ENCODE measurements around the gene ECHDC3.

Gene ECHDC3

DNA sequence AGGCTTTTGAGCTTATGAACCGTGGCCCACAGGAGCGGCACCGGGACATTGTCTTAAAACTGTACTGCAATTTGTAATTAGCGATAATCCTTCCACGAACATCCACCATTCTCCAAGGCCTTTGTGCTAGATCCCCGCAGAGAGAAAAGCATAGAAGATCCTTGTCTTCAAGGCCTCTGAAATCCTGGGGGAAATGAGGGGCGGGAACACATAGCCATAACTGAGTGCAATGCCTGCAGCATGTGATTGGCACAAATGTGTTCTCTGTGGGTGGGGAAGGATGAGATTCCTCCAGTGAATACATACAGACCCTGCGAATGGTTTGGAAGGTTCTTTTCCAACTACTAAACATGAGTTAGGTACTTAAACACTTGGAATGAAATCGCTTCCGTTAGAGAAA lies 55.1 kb downstream of the ECHDC3 start:
- Histone ChIP-seq H3K9me3 (ENCODE audit: control insufficient read depth, low read length) (no peaks in the 10 kb centered on the region), H3K27me3 (ENCODE audit: control insufficient read depth, insufficient read depth, low read length, poor library complexity, severe bottlenecking) (no peaks in the 10 kb centered on the region), H3K36me3 (ENCODE audit: control insufficient read depth, insufficient read depth, low read length) (no peaks in the 10 kb centered on the region), H3K27ac (ENCODE audit: insufficient read depth, low read depth, low read length, poor library complexity, severe bottlenecking) (no peak overlapping the region), H3K4me1 (ENCODE audit: control insufficient read depth, insufficient read depth, low read length) (peaks cover 7% of the 10 kb centered on the region), H3K4me3 (ENCODE audit: insufficient read depth, low read depth, low read length) (no peak overlapping the region)
- 92 to 95% methylated on average over 10 of the region's 10 CpGs for WGBS, 2 experiments

DNA sequence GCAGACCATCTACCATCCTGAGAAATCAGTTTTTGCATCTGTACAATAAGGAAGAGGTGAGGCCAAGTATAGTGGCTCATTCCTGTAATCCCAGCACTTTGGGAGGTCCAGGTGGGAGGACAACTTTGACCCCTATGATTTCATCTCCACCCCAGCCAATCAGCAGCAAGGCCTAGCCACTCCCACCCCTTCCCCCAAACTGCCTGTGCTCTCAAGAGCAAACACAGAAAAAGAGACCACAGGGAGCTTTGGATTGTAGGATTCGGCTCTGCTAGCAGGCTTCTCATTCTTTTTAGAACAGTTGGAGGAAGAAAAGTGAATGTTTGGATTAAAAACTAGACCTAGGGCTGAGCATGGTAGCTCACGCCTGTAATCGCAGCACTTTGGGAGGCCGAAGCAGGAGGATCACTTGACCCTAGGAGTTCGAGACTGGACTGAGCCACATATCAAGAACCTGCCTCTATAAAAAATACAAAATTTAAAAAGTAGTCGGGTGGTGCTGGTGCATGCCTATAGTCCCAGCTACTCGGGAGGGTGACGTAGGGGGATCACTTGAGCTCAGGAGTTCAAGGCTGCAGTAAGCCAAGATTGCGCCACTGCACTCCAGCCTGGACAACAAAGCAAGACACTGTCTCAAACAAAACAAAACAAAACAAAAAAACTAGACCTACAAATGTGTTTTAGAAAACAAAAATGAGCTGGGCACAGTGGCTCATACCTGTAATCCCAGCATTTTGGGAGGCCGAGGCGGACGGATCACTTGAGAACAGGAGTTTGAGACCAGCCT lies 55.9 kb downstream of the ECHDC3 start:
- H3K27ac ChIP-seq (ENCODE audit: insufficient read depth, low read depth, low read length, poor library complexity, severe bottlenecking), result no peak overlapping the region
- H3K4me1 ChIP-seq (ENCODE audit: control insufficient read depth, insufficient read depth, low read length), result peaks cover 7% of the 10 kb centered on the region
- no peaks in the 10 kb centered on the region for H3K27me3 ChIP-seq (ENCODE audit: control insufficient read depth, insufficient read depth, low read length, poor library complexity, severe bottlenecking)
- H3K9me3 ChIP-seq (ENCODE audit: control insufficient read depth, low read length), result no peaks in the 10 kb centered on the region
- no peaks in the 10 kb centered on the region for H3K36me3 ChIP-seq (ENCODE audit: control insufficient read depth, insufficient read depth, low read length)
- 87 to 88% methylated on average over 12 of the region's 12 CpGs for WGBS, 2 experiments
- H3K4me3 ChIP-seq (ENCODE audit: insufficient read depth, low read depth, low read length), result no peak overlapping the region

GRCh38 chr10:11798845-11799735 lies 56.9 kb downstream of the ECHDC3 start:
- no peaks in the 10 kb centered on the region for H3K9me3 ChIP-seq (ENCODE audit: control insufficient read depth, low read length)
- no peak overlapping the region for H3K4me3 ChIP-seq (ENCODE audit: insufficient read depth, low read depth, low read length)
- H3K27ac ChIP-seq (ENCODE audit: insufficient read depth, low read depth, low read length, poor library complexity, severe bottlenecking), result no peak overlapping the region
- H3K36me3 ChIP-seq (ENCODE audit: control insufficient read depth, insufficient read depth, low read length), result no peaks in the 10 kb centered on the region
- no peaks in the 10 kb centered on the region for H3K27me3 ChIP-seq (ENCODE audit: control insufficient read depth, insufficient read depth, low read length, poor library complexity, severe bottlenecking)
- H3K4me1 ChIP-seq (ENCODE audit: control insufficient read depth, insufficient read depth, low read length), result peaks cover 7% of the 10 kb centered on the region
- 78% methylated on average over 18 of the region's 18 CpGs for WGBS, 2 experiments

DNA sequence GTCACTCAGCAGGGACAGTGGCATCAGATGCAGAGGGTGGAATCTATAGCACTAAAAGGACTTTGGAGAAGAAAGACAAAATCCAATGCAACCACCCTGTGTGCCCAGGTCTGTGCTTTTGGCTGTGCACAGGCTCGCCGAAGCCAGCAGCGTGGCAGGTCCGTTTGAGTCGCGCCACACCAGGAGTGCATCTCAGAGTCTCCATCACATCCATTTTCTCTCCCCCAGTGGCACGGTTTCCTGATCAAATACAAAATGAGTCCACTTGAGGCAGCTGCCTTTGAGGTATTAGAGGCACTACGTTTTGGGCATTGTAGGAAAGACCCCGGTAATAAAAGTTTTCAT lies 57.5 kb downstream of the ECHDC3 start:
- Histone ChIP-seq H3K27me3 (ENCODE audit: control insufficient read depth, insufficient read depth, low read length, poor library complexity, severe bottlenecking) (no peaks in the 10 kb centered on the region), H3K9me3 (ENCODE audit: control insufficient read depth, low read length) (no peaks in the 10 kb centered on the region), H3K36me3 (ENCODE audit: control insufficient read depth, insufficient read depth, low read length) (no peaks in the 10 kb centered on the region), H3K4me3 (ENCODE audit: insufficient read depth, low read depth, low read length) (no peak overlapping the region), H3K4me1 (ENCODE audit: control insufficient read depth, insufficient read depth, low read length) (peaks cover 7% of the 10 kb centered on the region), H3K27ac (ENCODE audit: insufficient read depth, low read depth, low read length, poor library complexity, severe bottlenecking) (no peak overlapping the region)
- 89 to 93% methylated on average over 9 of the region's 9 CpGs for WGBS, 2 experiments

GRCh38 chr10:11804336-11804735 lies 62.2 kb downstream of the ECHDC3 start:
- H3K27me3 ChIP-seq (ENCODE audit: control insufficient read depth, insufficient read depth, low read length, poor library complexity, severe bottlenecking), result no peaks in the 10 kb centered on the region
- 95 to 96% methylated on average over 16 of the region's 16 CpGs for WGBS, 2 experiments
- no peak overlapping the region for H3K4me3 ChIP-seq (ENCODE audit: insufficient read depth, low read depth, low read length)
- H3K27ac ChIP-seq (ENCODE audit: insufficient read depth, low read depth, low read length, poor library complexity, severe bottlenecking), result no peak overlapping the region
- no peaks in the 10 kb centered on the region for H3K9me3 ChIP-seq (ENCODE audit: control insufficient read depth, low read length)
- H3K36me3 ChIP-seq (ENCODE audit: control insufficient read depth, insufficient read depth, low read length), result no peaks in the 10 kb centered on the region
- H3K4me1 ChIP-seq (ENCODE audit: control insufficient read depth, insufficient read depth, low read length), result peaks cover 2% of the 10 kb centered on the region

GRCh38 chr10:11805792-11806191 lies 63.6 kb downstream of the ECHDC3 start:
- H3K4me3 ChIP-seq (ENCODE audit: insufficient read depth, low read depth, low read length), result no peak overlapping the region
- H3K4me1 ChIP-seq (ENCODE audit: control insufficient read depth, insufficient read depth, low read length), result peaks cover 3% of the 10 kb centered on the region
- WGBS, 2 experiments, result 89 to 94% methylated on average over 4 of the region's 4 CpGs
- no peak overlapping the region for H3K27ac ChIP-seq (ENCODE audit: insufficient read depth, low read depth, low read length, poor library complexity, severe bottlenecking)
- H3K27me3 ChIP-seq (ENCODE audit: control insufficient read depth, insufficient read depth, low read length, poor library complexity, severe bottlenecking), result no peaks in the 10 kb centered on the region
- no peaks in the 10 kb centered on the region for H3K9me3 ChIP-seq (ENCODE audit: control insufficient read depth, low read length)
- H3K36me3 ChIP-seq (ENCODE audit: control insufficient read depth, insufficient read depth, low read length), result no peaks in the 10 kb centered on the region

DNA sequence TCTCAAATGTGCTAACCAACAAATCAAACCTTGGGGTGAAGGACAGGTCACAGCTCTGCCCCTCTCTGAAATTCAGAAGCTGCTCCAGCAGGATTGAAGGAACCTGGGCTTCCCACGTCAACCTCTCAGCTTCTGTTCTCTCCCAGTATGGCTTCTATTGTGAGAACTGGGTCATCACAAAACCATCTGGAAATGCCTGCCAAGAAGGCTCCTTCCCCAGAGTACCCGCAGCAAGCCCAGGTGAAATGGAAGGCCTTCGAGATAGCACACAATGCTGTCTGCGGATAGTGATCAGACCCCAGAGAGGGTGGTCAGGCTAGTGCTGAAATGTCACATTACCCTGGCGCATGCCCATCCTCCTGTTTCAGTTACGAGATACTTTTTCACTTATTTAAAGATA lies 64.5 kb downstream of the ECHDC3 start:
- H3K9me3 ChIP-seq (ENCODE audit: control insufficient read depth, low read length), result no peaks in the 10 kb centered on the region
- peaks cover 6% of the 10 kb centered on the region for H3K4me1 ChIP-seq (ENCODE audit: control insufficient read depth, insufficient read depth, low read length)
- WGBS, 2 experiments, result 86 to 88% methylated on average over 6 of the region's 6 CpGs
- H3K27ac ChIP-seq (ENCODE audit: insufficient read depth, low read depth, low read length, poor library complexity, severe bottlenecking), result no peak overlapping the region
- H3K27me3 ChIP-seq (ENCODE audit: control insufficient read depth, insufficient read depth, low read length, poor library complexity, severe bottlenecking), result no peaks in the 10 kb centered on the region
- H3K36me3 ChIP-seq (ENCODE audit: control insufficient read depth, insufficient read depth, low read length), result no peaks in the 10 kb centered on the region
- H3K4me3 ChIP-seq (ENCODE audit: insufficient read depth, low read depth, low read length), result no peak overlapping the region

GRCh38 chr10:11808808-11809207 lies 66.6 kb downstream of the ECHDC3 start:
- WGBS, 2 experiments, result 89 to 96% methylated on average over 5 of the region's 5 CpGs

GRCh38 chr10:11810313-11810766 lies 68.2 kb downstream of the ECHDC3 start:
- peaks cover 6% of the 10 kb centered on the region for H3K4me1 ChIP-seq (ENCODE audit: control insufficient read depth, insufficient read depth, low read length)
- H3K9me3 ChIP-seq (ENCODE audit: control insufficient read depth, low read length), result no peaks in the 10 kb centered on the region
- H3K4me3 ChIP-seq (ENCODE audit: insufficient read depth, low read depth, low read length), result no peak overlapping the region
- H3K27me3 ChIP-seq (ENCODE audit: control insufficient read depth, insufficient read depth, low read length, poor library complexity, severe bottlenecking), result no peaks in the 10 kb centered on the region
- 83 to 84% methylated on average over 13 of the region's 13 CpGs for WGBS, 2 experiments
- H3K27ac ChIP-seq (ENCODE audit: insufficient read depth, low read depth, low read length, poor library complexity, severe bottlenecking), result no peak overlapping the region
- no peaks in the 10 kb centered on the region for H3K36me3 ChIP-seq (ENCODE audit: control insufficient read depth, insufficient read depth, low read length)

More at GRCh38 chr10:11808808-11809207, 66.6 kb downstream of the ECHDC3 start:
- no peak overlapping the region for H3K4me3 ChIP-seq (ENCODE audit: insufficient read depth, low read depth, low read length)
- no peak overlapping the region for H3K27ac ChIP-seq (ENCODE audit: insufficient read depth, low read depth, low read length, poor library complexity, severe bottlenecking)
- H3K27me3 ChIP-seq (ENCODE audit: control insufficient read depth, insufficient read depth, low read length, poor library complexity, severe bottlenecking), result no peaks in the 10 kb centered on the region
- H3K36me3 ChIP-seq (ENCODE audit: control insufficient read depth, insufficient read depth, low read length), result no peaks in the 10 kb centered on the region
- peaks cover 6% of the 10 kb centered on the region for H3K4me1 ChIP-seq (ENCODE audit: control insufficient read depth, insufficient read depth, low read length)
- no peaks in the 10 kb centered on the region for H3K9me3 ChIP-seq (ENCODE audit: control insufficient read depth, low read length)

DNA sequence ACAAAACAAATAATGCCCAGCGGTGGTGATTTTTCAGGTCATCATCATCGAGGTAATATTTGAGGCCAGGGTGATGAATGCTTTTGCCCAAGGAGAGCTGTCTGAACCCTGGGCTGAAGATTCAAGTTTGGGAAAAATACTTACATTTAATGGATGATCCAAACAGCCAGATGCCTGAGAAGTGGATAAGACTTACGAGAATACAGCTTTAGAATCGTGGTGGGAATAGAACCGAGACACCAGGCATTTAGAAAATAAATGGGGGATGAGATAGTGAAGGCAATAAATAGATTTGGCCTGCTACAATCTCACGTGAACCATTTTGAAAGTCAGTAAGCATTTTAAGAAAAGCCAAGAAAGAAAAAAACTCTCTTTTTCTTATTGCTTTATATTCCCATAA lies 68.8 kb downstream of the ECHDC3 start:
- no peaks in the 10 kb centered on the region for H3K9me3 ChIP-seq (ENCODE audit: control insufficient read depth, low read length)

More for the DNA sequence above, 68.8 kb downstream of the ECHDC3 start:
- Histone ChIP-seq H3K27me3 (ENCODE audit: control insufficient read depth, insufficient read depth, low read length, poor library complexity, severe bottlenecking) (no peaks in the 10 kb centered on the region), H3K4me1 (ENCODE audit: control insufficient read depth, insufficient read depth, low read length) (peaks cover 6% of the 10 kb centered on the region), H3K4me3 (ENCODE audit: insufficient read depth, low read depth, low read length) (no peak overlapping the region), H3K27ac (ENCODE audit: insufficient read depth, low read depth, low read length, poor library complexity, severe bottlenecking) (no peak overlapping the region), H3K36me3 (ENCODE audit: control insufficient read depth, insufficient read depth, low read length) (no peaks in the 10 kb centered on the region)
- WGBS, 2 experiments, result 94 to 95% methylated on average over 6 of the region's 6 CpGs
